GM19467 (cell line): Measurements from ENCODE around the gene SLC35F3.
"Not testable (repeated sequence)": the region's sequence is repeated elsewhere in the genome, so short reads cannot be mapped to it uniquely, and the experiment has no call there.

Source experiments
- ATAC-seq: cut with Tn5 transposase; IDR thresholded peaks from one replicate; pipeline ENCODE4 v1.9.1; 2021; ENCODE audit warnings: mild to moderate bottlenecking, moderate library complexity; ENCODE audit not compliant: unreplicated experiment

Gene SLC35F3

GRCh38 chr1:233904633-233905415, at the start of gene SLC35F3:
TSS of gene SLC35F3 (plus strand) at chr1:233904676.
- no peak for ATAC-seq

GRCh38 chr1:233859446-233859845, 45.0 kb upstream of the SLC35F3 start:
- ATAC-seq = no peak

GRCh38 chr1:233863901-233864545, 40.5 kb upstream of the SLC35F3 start:
- ATAC-seq = no peak

- no peak for ATAC-seq
Measured at GRCh38 chr1:233864578-233864977, 39.9 kb upstream of the SLC35F3 start.

GRCh38 chr1:233865216-233865615, 39.3 kb upstream of the SLC35F3 start:
- ATAC-seq = no peak

GRCh38 chr1:233865902-233866301, 38.6 kb upstream of the SLC35F3 start:
- ATAC-seq = no peak

GRCh38 chr1:233867028-233867427, 37.4 kb upstream of the SLC35F3 start:
- no peak for ATAC-seq

- no peak for ATAC-seq
Measured at GRCh38 chr1:233868461-233868860, 36.0 kb upstream of the SLC35F3 start.

- no peak for ATAC-seq
Measured at GRCh38 chr1:233869680-233870079, 34.8 kb upstream of the SLC35F3 start.

GRCh38 chr1:233873666-233874065, 30.8 kb upstream of the SLC35F3 start:
- ATAC-seq = no peak

GRCh38 chr1:233879841-233880240, 24.6 kb upstream of the SLC35F3 start:
- no peak for ATAC-seq

- no peak for ATAC-seq
Measured at GRCh38 chr1:233883671-233884070, 20.8 kb upstream of the SLC35F3 start.

GRCh38 chr1:233884461-233885151, 19.9 kb upstream of the SLC35F3 start:
- ATAC-seq = no peak

- ATAC-seq = no peak
Measured at GRCh38 chr1:233885196-233885920, 19.1 kb upstream of the SLC35F3 start.

- ATAC-seq = not testable (repeated sequence)
Measured at GRCh38 chr1:233891151-233891550, 13.3 kb upstream of the SLC35F3 start.

GRCh38 chr1:233897325-233898162, 6.9 kb upstream of the SLC35F3 start:
- ATAC-seq = peak; percentile 89

- ATAC-seq = no peak
Measured at GRCh38 chr1:233901495-233901894, 3.0 kb upstream of the SLC35F3 start.

GRCh38 chr1:233905416-233906051, 1.1 kb downstream of the SLC35F3 start:
- ATAC-seq = no peak

- ATAC-seq = no peak
Measured at GRCh38 chr1:233907151-233907550, 2.7 kb downstream of the SLC35F3 start.

- ATAC-seq = no peak
Measured at GRCh38 chr1:233908092-233908491, 3.6 kb downstream of the SLC35F3 start.
